Measurements from ENCODE around the gene AOC2. TPM values are rescaled to one million over a fixed set of nuclear protein-coding genes. Genes with fewer than 3 reads are reported as not detected.

Gene AOC2
- polyA plus RNA-seq, 1 of the 3 experiments (the other 2 are of a cell fraction): 0.33 TPM

DNA sequence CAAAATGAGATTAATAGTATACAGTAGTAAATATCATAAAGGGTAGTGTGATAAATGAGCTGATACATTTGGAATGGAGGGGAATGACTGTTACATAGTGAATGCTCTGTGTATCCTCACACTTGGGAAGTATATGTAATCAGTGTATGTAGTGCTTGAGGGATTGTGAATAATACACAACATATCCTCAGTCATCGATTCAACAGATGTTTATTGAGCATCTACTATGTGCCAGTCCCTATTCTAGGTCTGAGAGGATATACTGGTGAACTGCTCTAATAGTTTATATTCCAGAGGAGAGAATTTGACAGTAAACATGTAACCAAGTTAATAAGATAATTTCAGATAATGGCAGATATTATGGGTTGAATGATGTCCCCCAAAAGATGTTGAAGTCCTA is 16.9 kb upstream of the AOC2 start:
- Histone ChIP-seq H4K20me1 (ENCODE audit: insufficient read depth) (no peaks in the 10 kb centered on the region), H3K27me3 (ENCODE audit: insufficient read depth) (no peaks in the 10 kb centered on the region), H3K27ac (ENCODE audit: low read depth in 2 of 2, low read length in 1 of 2) (no peak overlapping the region), H3K4me3 (ENCODE audit: low read depth in 2 of 2, low read length in 1 of 2) (no peak overlapping the region), H3K36me3 (replicated peaks in 1 of 2; ENCODE audit: control insufficient read depth in 1 of 2, insufficient read depth in 2 of 2, low read length in 1 of 2) (peaks cover 0 to 5% of the 10 kb centered on the region in 2 experiments), H3F3A (replicated peaks; ENCODE audit: insufficient read depth) (peaks cover 8% of the 10 kb centered on the region), H3K4me2 (no peak overlapping the region), H2AFZ (ENCODE audit: low read depth) (no peak overlapping the region), H3K79me2 (ENCODE audit: insufficient read depth) (peaks cover 21% of the 10 kb centered on the region), H3K9me2 (no peaks in the 10 kb centered on the region), H3K9ac (no peak overlapping the region), H3K4me1 (ENCODE audit: control insufficient read depth in 1 of 2, insufficient read depth in 2 of 2, low read depth in 1 of 2, low read length in 1 of 2) (peaks cover 4 to 9% of the 10 kb centered on the region in 2 experiments; a peak in 3 of 4 replicates), H3K9me3 (no peaks in the 10 kb centered on the region)
- 41% methylated on average over 1 of the region's 1 CpG for WGBS (ENCODE audit: low lambda C conversion rate)
- ChIA-PET POLR2A (no interaction called here), CTCF (interaction anchor here (3.9 kb wide), 1 partner anchor 16 kb away, joined by 22 read pairs; the partner anchor contains the start of gene AOC2)
- TF ChIP-seq FOXM1 (IDR thresholded peaks at IDR 0.05; ENCODE audit: low read depth) (no peak), NRF1 (IDR thresholded peaks at IDR 0.05; ENCODE audit: low read depth, low read length) (no peak), GATA2 (CRISPR knock-in tag; IDR thresholded peaks at IDR 0.05) (no peak), TEAD4 (IDR thresholded peaks at IDR 0.05; ENCODE audit: borderline replicate concordance, insufficient read depth) (no peak), TCF12 (IDR thresholded peaks at IDR 0.05) (no peak), MEF2A (IDR thresholded peaks at IDR 0.05; ENCODE audit: borderline replicate concordance, low read depth) (no peak), CHD2 (IDR thresholded peaks at IDR 0.05; ENCODE audit: low read length, partially characterized antibody) (no peak), GABPA (IDR thresholded peaks at IDR 0.05; ENCODE audit: low read depth) (no peak), FOXJ3 (CRISPR knock-in tag; IDR thresholded peaks at IDR 0.05) (no peak), RCOR1 (IDR thresholded peaks at IDR 0.05; ENCODE audit: low read length) (no peak), ELF1 (IDR thresholded peaks at IDR 0.05) (no peak), YY1 (IDR thresholded peaks at IDR 0.05; ENCODE audit: low read depth) (no peak), POLR2AphosphoS5 (IDR thresholded peaks at IDR 0.05; ENCODE audit: low read depth, low read length) (no peak), JUND (IDR thresholded peaks at IDR 0.05) (no peak), RXRA (IDR thresholded peaks at IDR 0.05; ENCODE audit: borderline replicate concordance, low read depth) (no peak), NFIC (IDR thresholded peaks at IDR 0.05; ENCODE audit: borderline replicate concordance) (no peak)
- TF ChIP-seq, protein P1, sequence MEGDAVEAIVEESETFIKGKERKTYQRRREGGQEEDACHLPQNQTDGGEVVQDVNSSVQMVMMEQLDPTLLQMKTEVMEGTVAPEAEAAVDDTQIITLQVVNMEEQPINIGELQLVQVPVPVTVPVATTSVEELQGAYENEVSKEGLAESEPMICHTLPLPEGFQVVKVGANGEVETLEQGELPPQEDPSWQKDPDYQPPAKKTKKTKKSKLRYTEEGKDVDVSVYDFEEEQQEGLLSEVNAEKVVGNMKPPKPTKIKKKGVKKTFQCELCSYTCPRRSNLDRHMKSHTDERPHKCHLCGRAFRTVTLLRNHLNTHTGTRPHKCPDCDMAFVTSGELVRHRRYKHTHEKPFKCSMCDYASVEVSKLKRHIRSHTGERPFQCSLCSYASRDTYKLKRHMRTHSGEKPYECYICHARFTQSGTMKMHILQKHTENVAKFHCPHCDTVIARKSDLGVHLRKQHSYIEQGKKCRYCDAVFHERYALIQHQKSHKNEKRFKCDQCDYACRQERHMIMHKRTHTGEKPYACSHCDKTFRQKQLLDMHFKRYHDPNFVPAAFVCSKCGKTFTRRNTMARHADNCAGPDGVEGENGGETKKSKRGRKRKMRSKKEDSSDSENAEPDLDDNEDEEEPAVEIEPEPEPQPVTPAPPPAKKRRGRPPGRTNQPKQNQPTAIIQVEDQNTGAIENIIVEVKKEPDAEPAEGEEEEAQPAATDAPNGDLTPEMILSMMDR (IDR thresholded peaks at IDR 0.05): no peak
- TF ChIP-seq, protein P2, sequence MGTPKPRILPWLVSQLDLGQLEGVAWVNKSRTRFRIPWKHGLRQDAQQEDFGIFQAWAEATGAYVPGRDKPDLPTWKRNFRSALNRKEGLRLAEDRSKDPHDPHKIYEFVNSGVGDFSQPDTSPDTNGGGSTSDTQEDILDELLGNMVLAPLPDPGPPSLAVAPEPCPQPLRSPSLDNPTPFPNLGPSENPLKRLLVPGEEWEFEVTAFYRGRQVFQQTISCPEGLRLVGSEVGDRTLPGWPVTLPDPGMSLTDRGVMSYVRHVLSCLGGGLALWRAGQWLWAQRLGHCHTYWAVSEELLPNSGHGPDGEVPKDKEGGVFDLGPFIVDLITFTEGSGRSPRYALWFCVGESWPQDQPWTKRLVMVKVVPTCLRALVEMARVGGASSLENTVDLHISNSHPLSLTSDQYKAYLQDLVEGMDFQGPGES (IDR thresholded peaks at IDR 0.05; ENCODE audit: low read depth, low read length): no peak
- TF ChIP-seq, protein P3, sequence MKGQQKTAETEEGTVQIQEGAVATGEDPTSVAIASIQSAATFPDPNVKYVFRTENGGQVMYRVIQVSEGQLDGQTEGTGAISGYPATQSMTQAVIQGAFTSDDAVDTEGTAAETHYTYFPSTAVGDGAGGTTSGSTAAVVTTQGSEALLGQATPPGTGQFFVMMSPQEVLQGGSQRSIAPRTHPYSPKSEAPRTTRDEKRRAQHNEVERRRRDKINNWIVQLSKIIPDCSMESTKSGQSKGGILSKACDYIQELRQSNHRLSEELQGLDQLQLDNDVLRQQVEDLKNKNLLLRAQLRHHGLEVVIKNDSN (IDR thresholded peaks at IDR 0.05; ENCODE audit: borderline replicate concordance, low read depth): no peak
- TF ChIP-seq, protein P4, sequence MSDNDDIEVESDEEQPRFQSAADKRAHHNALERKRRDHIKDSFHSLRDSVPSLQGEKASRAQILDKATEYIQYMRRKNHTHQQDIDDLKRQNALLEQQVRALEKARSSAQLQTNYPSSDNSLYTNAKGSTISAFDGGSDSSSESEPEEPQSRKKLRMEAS (IDR thresholded peaks at IDR 0.05; ENCODE audit: low read depth): no peak
- DNase-seq: no peak
